ENCODE data around the gene TNFRSF4.
"Not testable (repeated sequence)": the region's sequence is repeated elsewhere in the genome, so short reads cannot be mapped to it uniquely, and the experiment has no call there.

The TNFRSF4 gene

DNA sequence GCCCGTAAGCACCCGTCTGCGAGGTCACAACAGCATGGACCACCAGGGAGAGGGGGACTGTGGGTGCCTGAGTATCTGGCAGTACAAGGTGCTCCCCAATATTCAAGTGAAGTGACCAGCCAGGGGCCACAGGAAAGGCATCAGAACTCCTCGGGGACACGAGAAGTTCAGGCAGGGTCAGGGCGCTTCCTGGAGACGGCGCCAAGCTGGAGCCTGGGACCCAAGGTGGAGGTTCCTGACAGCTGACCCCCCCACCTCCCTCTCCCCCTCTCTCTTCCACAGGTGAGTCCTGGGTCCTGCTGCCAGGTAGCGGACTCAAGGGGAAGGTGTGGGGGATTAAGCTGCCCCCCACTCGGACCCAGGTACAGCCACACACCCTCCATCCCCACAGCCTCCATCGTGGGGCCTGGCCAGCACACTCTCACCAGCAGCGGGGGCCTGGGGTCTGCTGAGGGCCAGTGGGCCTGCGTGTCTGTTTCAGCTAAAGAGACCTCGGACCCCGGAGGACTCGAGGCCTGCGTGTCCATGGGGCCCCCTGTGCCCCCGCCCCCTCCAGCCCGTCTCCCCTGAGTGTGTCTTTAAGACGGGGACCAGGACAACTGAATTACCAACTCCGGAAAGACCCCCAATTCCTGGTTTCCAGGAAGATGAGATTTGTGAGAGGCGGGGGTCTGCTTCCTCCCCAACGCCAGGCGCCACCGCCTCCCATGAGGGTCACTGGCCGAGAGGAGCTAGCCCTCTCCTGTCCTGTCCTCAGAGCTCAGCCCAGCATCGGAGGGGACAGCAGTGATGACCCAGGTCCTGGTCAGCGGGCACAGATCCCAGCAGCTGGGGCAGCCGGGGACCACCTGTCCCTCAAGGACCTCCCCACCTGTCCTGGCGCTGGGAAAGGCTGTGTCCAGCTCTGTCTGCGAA lies 13.7 kb downstream of the TNFRSF4 start:
- DNase-seq, result no peak

DNA sequence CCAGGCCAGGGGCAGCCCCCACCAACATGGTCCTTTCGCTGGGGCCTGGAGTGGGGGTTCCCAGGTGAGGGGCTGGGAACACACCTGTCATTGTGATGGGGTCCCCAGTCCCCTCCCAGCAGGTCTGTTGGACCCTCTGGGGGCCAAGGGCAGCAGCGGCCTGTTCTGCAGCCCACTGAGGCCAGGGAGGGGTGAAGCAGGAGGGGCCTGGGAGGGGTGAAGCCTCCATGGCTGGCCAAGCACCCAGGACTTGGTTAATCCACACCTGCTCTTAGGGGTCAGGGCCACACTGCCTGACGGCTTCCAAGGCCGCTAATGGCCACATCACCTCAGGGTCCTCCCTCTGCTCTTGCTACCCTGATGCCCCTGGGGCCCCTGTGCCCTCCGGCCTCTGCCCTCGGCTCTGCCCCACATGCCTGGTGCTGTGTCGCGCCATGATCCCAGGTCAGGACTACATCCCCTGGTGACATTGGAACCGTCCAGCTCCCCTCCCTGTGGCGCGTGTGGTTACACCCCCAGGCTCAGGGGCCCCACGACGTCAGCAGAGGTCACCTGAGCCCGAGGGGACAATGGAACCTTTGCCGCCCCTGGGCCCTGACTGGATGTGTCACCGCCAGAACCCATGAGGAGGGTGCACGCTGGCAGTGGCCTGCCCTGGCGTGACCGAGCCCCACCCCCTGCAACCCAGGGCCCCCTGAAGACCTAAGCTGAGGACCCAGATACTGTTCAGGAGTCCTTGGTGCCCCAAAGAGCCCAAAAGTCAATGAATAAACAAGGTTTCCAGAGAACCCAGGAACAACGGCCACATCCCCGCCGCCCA lies 14.6 kb downstream of the TNFRSF4 start:
- DNase-seq, result no peak

DNA sequence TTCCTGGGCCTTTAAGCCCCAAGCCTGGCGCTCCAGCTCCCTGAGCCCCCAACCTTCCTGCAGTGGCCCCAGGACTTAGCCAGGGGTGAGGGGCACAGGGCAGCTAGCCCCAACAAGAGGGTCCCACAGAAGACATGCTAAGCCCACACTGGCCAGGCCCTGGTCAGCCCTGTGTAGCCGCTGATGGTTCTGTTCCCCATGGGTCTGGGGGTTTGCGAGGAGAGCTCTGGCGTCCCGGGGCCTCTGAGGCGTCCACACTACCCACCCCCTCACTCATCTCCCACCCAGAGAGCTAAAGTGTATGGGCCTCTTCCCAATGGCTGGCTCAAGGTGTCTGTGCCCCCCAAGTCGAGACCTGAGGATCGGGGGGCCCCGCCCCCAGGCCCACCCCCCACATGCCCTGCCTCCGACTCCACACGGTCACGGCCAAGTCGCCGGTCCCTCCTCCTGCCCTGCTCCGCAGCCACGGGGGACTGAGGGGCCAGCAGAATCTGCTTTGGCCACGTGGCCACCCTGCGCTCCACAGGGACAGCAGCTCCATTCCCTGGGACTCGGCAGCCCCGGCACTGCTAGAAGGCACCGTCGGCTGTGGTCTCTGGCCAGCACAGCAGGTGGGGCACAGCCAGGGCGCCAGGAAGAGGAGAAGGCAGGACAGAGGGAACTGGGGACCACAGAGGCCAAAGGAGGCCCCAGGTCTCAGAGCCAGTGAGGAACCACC lies 15.4 kb downstream of the TNFRSF4 start:
- no peak for DNase-seq

DNA sequence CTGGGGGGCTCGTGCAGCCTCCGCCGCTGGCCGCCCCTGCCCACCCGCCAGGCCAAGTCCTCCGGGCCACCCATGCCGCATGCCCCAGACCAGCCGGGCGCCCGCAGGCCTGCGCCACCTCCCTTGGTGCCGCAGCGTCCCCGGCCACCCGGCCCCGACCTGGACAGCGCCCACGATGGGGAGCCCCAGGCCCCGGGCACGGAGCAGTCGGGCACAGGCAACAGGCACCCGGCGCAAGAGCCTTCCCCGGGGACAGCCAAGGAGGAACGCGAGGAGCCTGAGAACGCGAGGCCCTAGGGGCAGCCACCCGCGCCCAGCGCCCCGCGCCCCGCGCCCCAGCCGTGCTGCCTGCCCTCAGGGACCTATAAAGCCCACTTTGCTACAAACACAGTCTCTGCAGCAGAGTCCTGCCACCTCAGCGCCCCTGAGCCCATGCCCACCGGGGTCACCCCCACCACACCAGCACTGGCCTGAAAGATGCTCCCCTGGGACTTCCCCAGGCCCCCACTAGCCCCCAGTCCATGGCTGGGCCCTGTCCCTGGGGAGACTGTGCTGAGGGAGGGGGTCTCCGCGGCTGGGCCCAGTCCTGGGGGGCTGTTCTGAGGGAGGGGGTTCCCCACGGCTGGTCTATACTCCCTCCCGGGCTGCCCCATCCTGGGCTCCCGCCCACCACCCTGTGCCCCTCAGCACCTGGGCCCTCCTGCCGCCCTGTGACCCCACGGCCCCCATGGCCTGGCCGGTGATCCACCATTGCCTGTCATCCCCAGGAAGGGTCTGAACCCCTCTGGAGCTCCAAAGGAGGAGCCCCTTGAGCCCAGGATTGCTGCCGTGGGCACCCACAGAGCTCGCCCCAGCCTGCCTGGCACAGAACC lies 16.2 kb downstream of the TNFRSF4 start:
- no peak for DNase-seq

DNA sequence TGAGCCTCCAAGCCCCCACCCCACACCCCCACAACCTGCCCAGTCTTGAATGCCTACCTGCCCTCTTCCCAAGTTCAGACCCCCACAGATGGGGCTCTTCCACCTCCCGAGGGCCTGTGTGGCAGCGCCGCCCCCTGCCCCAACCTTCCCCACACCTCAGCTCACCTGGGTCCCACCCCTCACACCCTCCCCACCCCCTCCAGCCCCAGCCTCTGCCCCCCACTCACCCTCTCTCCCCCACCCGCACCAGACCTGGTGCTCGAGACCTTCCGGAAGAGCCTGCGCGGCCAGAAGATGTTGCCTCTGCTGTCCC lies 16.8 kb downstream of the TNFRSF4 start:
- DNase-seq, result no peak

DNA sequence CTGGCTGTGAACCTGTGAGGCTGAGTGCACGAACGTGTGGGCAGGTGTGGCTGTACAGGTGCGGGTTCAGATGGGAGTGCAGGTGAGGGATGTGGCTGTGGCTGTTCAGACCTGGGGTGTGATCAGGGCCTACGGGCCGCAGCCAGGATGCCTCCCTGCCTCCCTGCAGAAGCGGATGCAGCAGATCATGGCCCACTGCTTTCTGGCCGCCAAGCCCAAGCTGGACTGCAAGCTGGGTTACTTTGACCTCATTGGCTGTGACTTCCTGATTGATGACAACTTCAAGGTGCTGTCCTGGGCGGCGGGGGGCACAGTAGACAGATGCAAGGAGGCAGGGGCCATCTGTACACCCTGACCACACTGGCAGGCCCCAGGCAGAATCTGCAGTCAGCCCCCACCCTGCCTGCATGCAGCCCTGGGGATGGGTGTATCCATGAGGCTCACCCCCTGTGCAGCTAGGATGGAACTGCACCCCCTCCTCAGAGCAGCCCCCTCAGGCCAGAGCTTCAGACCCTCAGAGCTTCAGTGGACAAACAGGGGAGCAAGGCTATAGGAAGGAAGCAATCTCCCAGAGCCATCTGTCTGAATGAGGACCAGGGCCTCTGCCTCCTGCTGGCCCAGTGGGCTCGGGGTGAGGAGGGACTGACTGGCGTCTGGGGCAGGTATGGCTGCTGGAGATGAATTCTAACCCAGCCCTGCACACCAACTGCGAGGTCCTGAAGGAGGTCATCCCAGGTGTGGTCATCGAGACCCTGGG lies 17.3 kb downstream of the TNFRSF4 start:
- no peak for DNase-seq

DNA sequence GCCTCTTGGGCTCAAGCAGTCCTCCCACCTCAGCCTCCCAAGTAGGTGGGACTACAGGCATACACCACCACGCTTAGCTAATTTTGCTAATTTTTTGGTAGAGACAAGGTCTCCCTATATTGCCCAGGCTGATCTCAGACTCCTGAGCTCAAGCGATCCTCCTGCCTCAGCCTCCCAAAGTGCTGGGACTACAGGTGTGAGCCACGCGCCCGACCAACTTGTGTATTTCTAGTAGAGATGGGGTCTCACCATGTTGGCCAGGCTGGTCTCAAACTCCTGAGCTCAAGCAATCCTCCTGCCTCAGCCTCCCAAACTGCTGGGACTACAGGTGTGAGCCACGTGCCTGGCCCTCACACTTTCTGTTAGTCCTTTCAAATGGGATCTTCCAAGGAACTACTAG lies 18.2 kb downstream of the TNFRSF4 start:
- not testable (repeated sequence) for DNase-seq

DNA sequence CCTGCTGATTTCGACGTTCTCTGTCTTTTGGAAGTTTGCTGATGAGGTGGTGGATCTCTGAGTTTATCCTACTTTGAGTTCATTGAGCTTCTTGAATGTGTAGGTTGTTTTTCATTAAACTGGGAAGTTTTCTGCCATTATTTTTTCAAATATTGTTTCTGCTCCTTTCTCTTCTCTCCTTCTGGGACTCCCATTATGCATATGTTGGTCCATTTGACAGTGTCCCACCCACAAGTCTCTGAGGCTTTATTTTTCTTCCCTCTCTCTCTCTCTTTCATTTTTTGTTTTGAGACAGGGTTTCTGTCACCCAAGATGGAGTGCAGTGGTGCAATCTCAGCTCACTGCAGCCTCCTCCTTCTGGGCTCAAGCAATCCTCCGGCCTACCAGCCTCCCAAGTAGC lies 19.2 kb downstream of the TNFRSF4 start:
- DNase-seq, result no peak

DNA sequence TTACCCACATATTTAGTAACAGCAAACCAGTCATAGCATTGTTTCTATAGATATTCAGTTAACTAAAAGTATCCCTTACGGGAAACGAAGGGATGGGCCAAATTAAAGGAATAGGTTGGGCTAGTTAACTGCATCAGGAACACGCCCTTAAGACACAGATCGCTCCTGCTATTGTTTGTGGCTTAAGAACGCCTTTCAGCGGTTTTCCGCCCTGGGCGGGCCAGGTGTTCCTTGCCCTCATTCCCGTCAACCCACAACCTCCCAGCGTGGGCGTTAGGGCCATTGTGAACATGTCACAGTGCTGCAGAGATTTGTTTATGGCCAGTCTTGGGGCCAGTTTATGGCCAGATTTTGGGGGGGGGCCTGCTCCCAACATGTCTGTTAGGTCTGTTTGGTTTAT lies 22.2 kb downstream of the TNFRSF4 start:
- no peak for DNase-seq

DNA sequence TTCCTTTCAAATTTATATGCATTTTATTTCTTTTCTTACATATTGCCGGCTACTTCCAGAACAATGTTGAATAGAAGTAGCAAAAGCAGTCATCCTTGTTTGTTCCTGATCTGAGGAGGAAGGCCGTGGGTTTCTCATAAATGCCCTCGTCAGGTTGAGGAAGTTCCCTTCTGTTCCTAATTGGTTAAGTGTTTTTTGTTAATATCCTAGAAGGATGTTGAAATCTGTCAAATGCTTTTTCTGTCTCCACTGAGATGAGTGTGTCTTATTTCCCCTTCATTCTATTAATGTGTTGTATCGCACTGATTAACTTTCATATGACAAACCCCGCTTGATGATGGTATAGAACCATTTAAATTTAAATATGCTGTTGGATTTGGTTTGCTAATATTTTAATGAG lies 24.8 kb downstream of the TNFRSF4 start:
- DNase-seq, result no peak

DNA sequence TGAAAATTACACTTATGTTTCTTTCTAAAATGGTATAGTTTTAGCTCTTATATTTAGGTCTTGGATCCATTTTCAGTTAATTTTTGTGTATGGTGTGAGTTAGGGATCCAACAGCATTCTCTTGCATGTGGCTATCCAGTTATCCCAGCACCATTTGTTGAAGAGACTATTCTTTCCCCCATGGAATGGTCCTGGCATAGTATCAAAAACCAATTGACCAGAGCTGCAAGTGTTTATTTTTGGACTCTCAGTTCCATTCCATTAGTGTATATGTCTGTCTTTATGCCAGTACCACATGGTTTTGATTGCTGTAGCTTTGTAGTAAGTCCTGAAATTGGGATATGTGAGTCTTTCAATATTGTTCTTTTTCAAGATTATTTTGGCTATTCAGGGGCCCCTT lies 26.0 kb downstream of the TNFRSF4 start:
- no peak for DNase-seq

DNA sequence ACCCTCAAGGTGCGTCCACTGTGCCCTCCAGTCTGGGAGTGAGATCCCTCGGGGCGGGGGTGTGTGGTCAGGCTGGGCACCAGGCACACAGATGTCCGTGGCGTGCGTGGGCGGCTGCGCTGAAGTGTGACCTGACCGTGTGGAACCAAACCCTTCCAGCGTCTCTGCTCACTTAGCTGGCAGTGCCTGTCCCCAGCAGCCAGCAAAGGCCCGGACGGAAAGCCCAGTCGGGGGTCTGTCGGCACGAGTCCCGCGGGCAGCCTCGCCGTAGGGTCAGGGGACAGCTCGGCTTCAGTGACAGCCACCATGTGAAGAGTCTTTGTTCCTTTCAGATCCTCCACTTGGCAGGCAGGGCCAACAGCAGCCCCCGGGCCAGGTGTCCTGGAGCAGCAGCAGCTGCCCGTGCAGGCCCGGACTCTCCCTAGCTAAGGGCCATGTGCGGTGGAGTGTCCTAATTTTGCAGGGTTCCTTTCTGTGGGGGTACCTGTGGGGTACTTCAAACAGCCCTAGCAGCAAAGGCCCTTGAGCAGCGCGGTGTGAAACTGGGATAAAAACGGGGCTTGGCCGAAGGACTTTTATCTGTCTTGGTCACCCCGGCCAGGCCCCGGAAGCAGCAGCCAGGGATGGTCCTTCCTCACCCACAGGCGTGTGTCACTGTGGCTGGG lies 28.7 kb downstream of the TNFRSF4 start:
- DNase-seq, result no peak

DNA sequence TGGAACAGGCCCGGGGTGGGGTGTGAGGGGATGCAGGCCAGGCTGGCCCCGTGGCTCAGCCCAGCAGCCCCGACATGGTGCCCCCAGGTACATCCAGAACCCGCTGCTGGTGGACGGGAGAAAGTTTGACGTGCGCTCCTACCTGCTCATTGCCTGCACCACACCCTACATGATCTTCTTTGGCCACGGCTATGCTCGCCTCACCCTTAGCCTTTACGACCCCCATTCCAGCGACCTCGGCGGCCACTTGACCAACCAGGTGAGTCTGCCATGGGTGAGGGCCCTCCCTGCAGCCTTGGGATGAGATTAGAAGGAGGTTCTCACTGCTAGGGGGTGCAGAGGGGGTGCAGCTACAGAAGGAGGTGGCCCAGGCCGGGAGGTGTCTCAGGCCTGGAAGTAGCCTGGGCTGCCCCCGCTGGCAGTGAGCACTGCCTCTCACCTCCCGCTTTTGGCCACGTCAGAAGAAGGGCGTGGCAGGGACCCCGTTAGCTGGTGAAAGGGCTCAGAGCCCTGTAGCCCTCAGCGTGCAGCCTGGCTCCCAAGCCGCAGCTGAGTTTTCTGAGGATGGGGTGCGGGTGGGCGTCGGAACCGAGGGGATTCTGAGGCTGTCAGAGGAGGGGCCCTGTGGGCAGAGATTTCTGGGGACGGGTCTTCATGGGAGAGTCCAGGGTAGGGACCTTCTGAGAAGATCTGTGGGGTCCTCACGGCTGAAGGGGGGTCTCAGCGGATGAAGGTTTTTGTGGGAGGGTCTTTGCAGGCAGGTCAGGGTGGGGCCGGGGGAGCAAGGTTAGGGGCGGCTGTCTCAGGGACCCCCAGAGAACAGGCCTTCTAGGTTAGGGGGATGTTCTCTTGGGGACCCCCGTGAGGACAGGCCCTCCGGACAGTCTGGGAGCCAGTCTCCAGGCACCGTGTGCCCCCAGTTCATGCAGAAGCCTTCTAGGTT lies 29.8 kb downstream of the TNFRSF4 start:
- no peak for DNase-seq

DNA sequence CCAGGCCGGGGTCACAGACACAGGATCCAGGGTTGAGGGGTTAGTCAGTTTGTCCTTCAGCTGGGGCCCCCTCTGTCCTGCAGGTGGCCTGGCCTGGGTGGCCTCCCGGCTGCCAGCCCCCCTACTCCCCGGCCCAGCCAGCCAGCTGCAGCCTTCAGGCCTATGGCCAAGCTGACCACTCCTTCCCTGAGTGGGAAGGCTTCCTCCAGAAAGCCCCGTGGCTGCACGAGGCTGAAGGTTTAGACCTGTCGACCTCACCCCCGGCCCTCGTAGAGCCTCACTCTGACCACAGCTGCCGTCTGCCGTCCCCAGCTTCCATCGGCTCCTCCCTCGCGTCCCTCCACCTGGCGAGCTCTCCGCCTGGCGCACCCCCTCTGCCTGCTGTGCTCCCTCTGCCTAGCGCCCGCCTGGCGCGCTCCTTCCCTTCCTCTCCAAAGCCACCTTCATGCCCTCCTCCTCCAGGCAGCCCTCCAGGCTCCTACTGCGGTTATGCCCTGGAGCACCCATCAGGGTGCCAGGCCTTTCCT lies 30.7 kb downstream of the TNFRSF4 start:
- DNase-seq, result no peak

DNA sequence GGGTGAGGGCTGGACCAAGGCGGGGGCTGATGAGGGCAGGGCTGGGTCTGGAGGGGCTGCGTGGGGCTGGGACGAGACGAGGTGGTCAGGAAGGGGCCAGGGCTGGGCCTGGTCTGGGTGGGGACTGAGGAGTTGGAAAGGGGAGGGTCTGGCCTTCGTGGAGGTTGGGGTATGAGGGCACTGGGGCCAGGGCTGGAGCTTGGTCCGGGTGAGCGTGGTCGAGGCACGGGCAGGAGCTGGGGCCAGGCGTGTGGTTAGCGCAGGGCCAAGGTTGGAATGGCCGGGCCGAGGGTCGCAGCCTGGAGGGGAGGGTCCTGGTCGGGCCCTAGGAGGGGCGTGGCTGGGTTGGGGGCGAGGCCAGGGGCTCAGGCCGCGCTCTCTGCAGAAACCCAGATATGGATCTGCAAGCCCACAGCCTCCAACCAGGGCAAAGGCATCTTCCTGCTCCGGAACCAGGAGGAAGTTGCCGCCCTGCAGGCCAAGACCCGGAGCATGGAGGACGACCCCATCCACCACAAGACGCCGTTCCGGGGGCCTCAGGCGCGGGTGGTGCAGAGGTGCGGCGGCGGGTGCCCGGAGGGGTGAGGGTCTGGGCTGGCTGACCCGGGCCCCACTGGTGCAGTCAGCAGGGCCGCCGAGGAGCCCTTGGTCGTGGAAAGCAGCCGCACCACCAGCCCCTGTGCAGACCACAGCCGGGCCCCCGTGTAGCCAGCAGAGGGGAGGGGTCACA lies 31.3 kb downstream of the TNFRSF4 start:
- DNase-seq, result peak; percentile 34

DNA sequence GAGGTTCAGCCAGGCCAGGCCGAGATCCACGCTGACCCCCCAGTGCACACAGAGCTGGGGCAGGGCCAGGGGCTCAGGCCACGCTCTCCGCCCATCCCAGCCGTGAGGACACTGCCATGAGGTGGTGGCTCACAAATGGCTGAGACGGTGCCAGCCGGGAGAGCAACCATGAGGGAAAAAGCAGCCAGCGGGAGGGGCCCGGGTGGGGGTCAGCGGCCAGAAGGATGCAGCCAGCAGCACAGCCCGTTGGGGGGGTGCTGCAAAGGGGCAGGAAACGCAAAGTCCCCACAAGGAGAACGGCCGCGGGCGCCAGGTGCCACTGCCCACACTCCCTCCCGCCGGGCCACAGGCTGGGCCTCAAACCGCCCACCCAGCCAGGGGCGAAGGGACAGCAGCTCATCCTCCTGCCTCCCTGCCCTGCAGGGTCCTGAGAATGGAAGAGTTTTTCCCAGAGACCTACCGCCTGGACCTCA lies 32.0 kb downstream of the TNFRSF4 start:
- DNase-seq, result no peak

DNA sequence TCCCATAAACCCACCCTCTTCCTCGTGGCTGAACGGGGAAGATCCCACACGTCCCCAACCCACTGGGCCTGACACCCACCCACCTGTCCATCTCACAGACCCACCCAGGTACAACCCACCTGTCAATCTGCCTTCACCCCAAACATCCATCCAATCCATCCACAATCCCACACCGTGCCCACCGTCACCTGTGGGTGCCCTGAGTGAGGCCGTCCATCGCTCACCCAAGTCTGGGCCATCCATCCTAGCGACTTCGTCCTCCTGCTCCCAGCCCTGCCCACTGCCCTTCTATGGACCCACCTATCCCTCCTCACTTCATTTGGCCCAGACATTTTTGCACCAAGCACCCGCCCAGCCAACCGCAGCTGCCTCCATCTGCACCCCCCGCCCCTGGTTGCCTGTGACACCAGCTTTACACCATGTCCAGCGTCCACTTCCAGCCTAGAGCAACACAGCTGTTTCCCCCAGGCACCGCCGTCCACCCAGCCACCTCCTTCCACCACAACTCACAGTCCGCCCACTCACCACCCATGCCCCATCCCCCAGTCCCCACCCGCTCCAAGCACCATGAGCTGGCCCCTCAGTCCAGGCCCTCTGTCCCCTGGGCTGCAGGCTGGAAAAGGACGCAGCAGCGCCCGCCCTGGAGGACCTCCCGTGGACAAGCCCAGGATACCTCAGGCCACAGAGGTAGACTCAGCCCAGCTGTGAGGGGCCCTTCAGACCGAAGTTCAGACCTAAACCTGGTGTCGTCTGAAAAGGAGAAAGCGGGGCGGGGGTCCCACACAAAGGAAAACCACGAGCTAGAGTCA lies 32.6 kb downstream of the TNFRSF4 start:
- no peak for DNase-seq
